BJ (cell line): ENCODE data around the gene DPP9. TPM values are rescaled to one million over a fixed set of nuclear protein-coding genes. Genes with fewer than 3 reads are reported as not detected.
"Not testable (repeated sequence)": the region's sequence is repeated elsewhere in the genome, so short reads cannot be mapped to it uniquely, and the experiment has no call there.

Experiments used
- CTCF ChIA-PET: fragments of 350-600 bp; formaldehyde crosslinking; extraction: SDS; loops from one replicate; lab custom pipeline; 2021; ENCODE audit warnings: antibody characterized with exemption, inconsistent platforms; lab: Yijun Ruan, JAX
- POLR2A ChIA-PET: fragments of 300-600 bp; sonication (Branson Sonifier 250); formaldehyde crosslinking; extraction: SDS; loops from one replicate; lab custom pipeline; 2021; ENCODE audit warnings: antibody characterized with exemption; lab: Charles Lee
- DNase-seq: peaks from one replicate; pipeline ENCODE4 v3.0.0-alpha.2; 2011; ENCODE audit warnings: low read depth
- H3K27me3 ChIP-seq: 2 replicates; pipeline ENCODE4 v1.6.0; 2011; ENCODE audit warnings: low read length; ENCODE audit not compliant: control insufficient read depth, insufficient read depth
- H3K36me3 ChIP-seq: 2 replicates; pipeline ENCODE4 v1.5.1; 2011; ENCODE audit warnings: low read length; ENCODE audit not compliant: control insufficient read depth, insufficient read depth
- H3K4me3 ChIP-seq: 2 replicates; pipeline ENCODE4 v1.5.1; 2011; ENCODE audit warnings: low read depth, mild to moderate bottlenecking, control low read depth, low read length
- polyA plus RNA-seq: library from polyadenylated mRNA; depleted of rRNA; stranded (reverse); fragments of >200 nt; gene quantifications from 2 replicates; pipeline ENCODE4 v1.2.3, GENCODE V29; 2011
- TF ChIP-seq, protein P1 (sequence below): IDR thresholded peaks from 2 replicates; pipeline ENCODE4 v1.5.1; 2011; ENCODE audit warnings: low read depth, mild to moderate bottlenecking, control low read depth, inconsistent platforms, low read length, moderate library complexity; ENCODE audit not compliant: insufficient read depth

The DPP9 gene
- polyA plus RNA-seq, 1 experiment: 12.3 TPM

DNA sequence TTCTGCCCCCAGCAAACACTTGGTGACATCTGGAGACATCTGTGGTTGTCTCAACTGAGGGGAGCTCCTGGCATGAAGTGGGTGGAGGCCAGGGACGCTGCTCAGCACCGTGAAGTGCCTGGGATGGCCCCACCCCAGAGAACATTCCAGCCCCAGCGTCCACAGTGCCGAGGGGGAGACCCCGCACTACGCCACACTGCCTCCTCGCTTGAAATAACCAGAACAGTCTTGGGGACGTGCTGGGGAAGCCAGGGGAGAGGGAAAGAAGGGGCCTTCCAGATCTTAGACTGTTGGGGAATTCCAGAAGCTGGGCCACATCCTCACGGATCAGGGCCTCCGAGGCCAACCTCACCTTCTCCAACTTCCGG lies 4.2 kb downstream of the DPP9 start:
- Histone ChIP-seq H3K4me3 (no peak overlapping the region), H3K36me3 (peaks cover 30% of the 10 kb centered on the region), H3K27me3 (no peaks in the 10 kb centered on the region)
- TF ChIP-seq, protein P1, sequence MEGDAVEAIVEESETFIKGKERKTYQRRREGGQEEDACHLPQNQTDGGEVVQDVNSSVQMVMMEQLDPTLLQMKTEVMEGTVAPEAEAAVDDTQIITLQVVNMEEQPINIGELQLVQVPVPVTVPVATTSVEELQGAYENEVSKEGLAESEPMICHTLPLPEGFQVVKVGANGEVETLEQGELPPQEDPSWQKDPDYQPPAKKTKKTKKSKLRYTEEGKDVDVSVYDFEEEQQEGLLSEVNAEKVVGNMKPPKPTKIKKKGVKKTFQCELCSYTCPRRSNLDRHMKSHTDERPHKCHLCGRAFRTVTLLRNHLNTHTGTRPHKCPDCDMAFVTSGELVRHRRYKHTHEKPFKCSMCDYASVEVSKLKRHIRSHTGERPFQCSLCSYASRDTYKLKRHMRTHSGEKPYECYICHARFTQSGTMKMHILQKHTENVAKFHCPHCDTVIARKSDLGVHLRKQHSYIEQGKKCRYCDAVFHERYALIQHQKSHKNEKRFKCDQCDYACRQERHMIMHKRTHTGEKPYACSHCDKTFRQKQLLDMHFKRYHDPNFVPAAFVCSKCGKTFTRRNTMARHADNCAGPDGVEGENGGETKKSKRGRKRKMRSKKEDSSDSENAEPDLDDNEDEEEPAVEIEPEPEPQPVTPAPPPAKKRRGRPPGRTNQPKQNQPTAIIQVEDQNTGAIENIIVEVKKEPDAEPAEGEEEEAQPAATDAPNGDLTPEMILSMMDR: no peak
- DNase-seq: no peak
- CTCF ChIA-PET: no interaction called here
- POLR2A ChIA-PET: no interaction called here

DNA sequence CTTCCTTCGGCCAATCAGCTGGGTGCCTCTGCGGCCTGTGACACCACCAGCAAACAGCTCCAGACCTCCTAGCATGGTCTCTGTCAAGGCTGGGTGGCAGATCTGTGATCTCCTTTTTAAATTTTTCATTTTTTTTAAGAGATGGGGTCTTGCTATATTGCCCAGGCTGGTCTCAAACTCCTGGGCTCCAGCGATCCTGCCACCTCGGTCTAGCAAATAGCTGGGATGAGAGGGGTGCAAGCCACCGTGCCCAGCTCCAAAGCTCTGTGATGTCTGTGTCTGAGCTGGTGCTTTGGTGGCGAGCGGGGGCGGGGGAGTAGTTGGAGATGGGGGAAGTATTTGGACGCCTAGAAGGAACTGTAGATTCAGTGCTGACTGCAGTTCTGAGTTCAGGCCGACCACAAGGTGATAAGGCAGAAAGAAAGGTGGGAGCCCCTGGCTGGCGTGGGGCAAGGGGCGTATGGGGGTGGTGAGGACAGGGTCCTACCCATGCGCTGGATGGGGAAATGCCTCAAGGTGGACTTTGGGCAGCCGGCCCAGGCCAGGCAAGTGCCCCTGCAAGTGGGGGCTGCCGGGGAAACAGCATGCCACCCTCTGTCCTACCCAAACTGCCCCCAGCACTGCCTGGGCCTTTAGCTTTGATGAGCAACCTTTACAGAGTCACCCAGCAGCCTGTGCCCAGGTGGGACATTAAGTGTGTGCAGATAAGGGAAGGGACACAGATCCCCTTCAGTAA lies 5.5 kb downstream of the DPP9 start:
- H3K27me3 ChIP-seq: no peaks in the 10 kb centered on the region
- CTCF ChIA-PET: no interaction called here
- TF ChIP-seq, protein P1: no peak
- peaks cover 35% of the 10 kb centered on the region for H3K36me3 ChIP-seq
- no peak overlapping the region for H3K4me3 ChIP-seq
- no peak for DNase-seq
- POLR2A ChIA-PET: no interaction called here

DNA sequence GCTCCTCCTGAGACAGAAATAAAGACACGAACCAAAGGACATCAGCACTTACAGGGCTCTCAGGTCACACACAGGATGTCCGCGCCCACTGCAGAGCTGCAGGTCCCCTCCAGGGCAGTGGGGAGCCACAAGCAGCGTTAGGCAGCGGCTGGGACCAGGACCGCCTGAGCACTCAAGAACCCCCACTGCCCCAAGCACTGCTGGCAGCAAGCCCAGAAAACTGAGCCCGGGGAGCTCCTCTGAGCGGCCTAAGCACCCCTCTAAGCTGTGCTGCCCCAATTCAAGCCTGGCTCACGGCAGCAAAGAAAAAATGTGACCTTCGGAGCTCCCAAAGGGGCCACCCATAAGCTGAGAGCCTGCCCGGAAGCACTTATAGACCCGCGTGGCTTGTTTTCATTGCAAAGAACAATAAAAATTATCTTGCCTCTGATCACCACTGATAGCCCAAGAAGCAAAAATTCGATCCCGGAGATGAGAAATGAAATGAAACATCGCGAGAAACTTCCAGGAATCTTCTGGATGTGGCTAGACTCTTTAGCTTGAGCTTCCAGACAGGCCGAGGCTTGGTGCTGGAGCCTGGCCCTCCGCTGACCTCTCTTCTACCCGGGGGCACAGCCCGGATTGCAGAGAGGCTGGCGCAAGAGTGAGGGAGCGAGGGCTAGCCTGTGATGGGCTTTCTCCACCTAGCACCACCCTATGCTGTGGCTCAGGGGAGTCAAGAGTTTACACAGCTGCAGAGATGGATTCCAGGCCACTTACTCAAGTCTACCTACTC lies 6.3 kb downstream of the DPP9 start:
- Histone ChIP-seq H3K27me3 (no peaks in the 10 kb centered on the region), H3K36me3 (peaks cover 42% of the 10 kb centered on the region), H3K4me3 (no peak overlapping the region)
- TF ChIP-seq, protein P1: no peak
- ChIA-PET POLR2A (no interaction called here), CTCF (interaction anchor here (0.6 kb wide), 1 partner anchor 71 kb away, joined by 3 read pairs; no protein-coding TSS in a partner anchor)
- no peak for DNase-seq

- DNase-seq: no peak
- H3K36me3 ChIP-seq: peaks cover 44% of the 10 kb centered on the region
- TF ChIP-seq, protein P1: no peak
- H3K4me3 ChIP-seq: no peak overlapping the region
- H3K27me3 ChIP-seq: no peaks in the 10 kb centered on the region
- POLR2A ChIA-PET: no interaction called here
- CTCF ChIA-PET: interaction anchor here (0.6 kb wide), 1 partner anchor 529 kb away, joined by 3 read pairs; no protein-coding TSS in a partner anchor
These were observed 8.0 kb downstream of the DPP9 start for GRCh38 chr19:4715529-4716221.

DNA sequence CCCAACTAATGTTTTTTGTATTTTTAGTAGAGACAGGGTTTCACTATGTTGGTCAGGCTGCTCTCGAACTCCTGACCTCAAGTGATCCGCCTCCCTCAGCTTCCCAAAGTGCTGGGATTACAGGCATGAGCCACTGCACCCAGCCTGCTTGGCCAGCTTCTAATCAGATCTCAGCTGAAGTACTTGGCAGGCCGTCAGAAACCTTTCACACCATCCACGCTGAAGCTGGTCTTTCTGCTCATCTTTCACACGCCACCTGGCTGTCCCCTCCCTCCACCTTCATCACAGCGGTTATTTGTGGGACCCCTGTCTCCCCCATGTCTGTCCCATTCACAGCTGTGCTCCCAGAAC lies 8.5 kb downstream of the DPP9 start:
- CTCF ChIA-PET: interaction anchor here (0.6 kb wide), 1 partner anchor 530 kb away, joined by 3 read pairs; no protein-coding TSS in a partner anchor
- H3K4me3 ChIP-seq, DNase-seq, POLR2A ChIA-PET, H3K27me3 ChIP-seq: not testable (repeated sequence)
- peaks cover 47% of the 10 kb centered on the region for H3K36me3 ChIP-seq
